ENCODE results near the gene NSFL1C.
"Not testable (repeated sequence)": the region's sequence is repeated elsewhere in the genome, so short reads cannot be mapped to it uniquely, and the experiment has no call there.

NSFL1C gene

DNA sequence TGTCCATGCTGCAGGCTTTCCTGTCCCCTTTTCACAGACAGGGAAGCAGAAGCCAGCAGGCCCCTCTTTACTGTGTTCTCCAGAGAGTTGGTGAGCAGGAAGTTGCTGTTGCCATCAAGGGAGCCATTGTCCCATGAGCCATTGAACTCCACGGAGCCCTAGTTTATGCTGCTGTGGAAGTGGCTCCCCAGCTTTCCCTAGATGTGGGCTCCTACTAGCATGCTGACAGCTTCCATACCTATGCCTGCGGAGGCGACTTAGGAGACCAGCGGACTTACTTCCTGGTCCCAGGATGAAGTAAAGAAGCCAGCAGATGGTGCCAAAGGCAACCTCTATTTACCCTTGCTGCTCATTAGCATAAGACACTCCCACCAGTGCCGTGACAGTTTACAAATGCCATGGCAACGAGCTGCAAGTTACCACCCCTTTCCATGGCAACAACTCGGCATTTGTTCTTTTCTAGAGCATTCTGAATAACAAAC lies 43.0 kb downstream of the NSFL1C start:
- no peak for DNase-seq (ENCODE audit: low read depth)

GRCh38 chr20:1423206-1423605 lies 43.4 kb downstream of the NSFL1C start:
- no peak for DNase-seq (ENCODE audit: low read depth)

- DNase-seq (ENCODE audit: low read depth), result no peak
Observed at GRCh38 chr20:1422753-1423152, 43.9 kb downstream of the NSFL1C start.

DNA sequence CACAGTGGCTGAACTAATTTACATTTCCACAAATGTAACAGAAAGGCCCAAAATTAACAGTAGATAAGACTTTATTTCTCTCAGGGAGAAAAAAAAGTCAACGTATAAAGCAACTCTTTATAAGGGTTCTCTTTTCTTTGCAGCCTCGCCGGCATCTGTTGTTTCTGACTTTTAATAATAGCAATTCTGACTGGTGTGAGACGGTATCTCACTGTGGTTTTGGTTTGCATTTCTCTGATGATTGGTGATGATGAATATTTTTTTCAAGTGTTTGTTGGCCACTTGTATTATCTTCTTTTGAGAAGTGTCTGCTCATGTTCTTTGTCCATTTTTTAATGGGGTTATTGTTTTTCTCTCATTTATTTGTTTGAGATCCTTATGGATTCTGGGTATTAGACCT lies 46.6 kb downstream of the NSFL1C start:
- no peak for DNase-seq (ENCODE audit: low read depth)

DNA sequence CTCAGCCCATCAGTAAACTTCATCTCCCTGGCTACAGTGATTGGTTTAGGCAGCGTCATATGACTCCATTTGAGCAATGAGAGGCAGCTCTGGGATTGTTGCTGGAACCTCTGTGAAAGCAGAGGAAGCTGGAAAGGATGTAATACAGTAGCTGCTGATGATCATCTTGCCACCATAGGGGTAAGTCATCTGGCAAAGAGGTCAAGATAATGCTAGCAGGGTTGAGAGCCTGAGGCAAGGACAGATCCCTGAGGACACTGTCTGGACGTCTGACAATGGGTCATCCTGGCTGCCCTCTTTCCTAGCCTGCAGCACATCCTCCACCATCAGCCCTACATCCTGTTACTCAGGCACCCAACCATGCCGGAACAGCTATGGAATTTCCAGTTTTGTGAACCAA lies 48.3 kb downstream of the NSFL1C start:
- DNase-seq (ENCODE audit: low read depth), result no peak

- DNase-seq (ENCODE audit: low read depth), result no peak
Observed at GRCh38 chr20:1417790-1418189, 48.9 kb downstream of the NSFL1C start.

DNA sequence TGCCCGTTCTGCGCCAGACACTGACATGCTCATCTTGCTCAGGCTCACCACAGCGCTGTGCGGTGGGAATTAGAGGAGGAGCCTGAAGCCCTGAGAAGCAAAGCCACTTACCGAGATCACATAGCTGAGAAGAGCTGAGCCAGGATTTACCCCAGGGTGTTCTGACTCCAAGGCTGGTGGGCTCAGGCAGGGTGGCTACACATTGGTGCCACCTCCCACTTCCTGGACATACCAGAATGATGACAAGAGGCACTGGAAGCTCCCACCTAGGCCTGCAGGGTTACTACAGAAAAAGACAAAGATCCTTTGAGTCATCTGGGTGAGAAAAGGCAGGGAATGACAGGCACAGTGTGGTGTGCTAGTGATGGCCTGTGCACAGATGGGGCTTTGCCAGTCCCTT lies 49.4 kb downstream of the NSFL1C start:
- DNase-seq (ENCODE audit: low read depth), result no peak

DNA sequence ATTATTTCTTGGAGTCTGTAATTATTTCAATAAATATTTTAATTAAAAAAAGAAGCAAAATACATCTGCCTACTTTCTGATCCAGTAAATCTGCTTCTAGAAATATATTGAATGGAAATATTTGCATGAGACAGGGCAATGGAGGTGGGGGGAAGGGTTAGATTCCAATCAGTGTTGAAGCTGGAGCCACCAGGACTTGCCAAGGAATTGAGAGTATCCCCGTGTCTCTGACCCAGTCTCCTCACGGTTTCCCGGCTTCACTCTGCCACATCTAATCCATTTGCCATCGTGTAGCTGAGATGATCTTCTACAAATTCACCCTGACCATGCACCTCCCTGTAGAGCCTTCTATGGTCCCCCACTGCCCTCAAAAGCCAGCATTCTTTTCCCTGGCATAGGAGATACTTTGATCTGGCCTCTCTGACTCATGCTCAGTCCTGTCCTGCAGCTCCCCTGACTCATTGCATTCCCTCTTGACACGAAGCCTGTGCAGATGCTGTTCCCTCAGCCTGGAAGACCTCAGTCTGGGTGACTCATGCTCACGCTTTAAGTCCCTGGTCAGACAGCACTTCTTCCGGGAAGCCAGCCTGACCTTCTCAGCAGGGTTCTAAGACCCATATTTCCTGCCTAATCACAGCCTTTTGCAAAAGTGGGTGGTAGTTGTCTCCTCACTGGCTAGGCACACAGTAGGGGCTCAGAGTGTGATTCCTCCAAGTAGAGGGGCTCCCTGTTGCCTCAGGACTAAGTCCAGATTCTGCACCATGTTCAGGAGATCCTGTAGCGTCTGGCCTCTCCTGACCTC lies 50.8 kb downstream of the NSFL1C start:
- DNase-seq (ENCODE audit: low read depth), result no peak

GRCh38 chr20:1414982-1415381 lies 51.7 kb downstream of the NSFL1C start:
- DNase-seq (ENCODE audit: low read depth), result no peak

DNA sequence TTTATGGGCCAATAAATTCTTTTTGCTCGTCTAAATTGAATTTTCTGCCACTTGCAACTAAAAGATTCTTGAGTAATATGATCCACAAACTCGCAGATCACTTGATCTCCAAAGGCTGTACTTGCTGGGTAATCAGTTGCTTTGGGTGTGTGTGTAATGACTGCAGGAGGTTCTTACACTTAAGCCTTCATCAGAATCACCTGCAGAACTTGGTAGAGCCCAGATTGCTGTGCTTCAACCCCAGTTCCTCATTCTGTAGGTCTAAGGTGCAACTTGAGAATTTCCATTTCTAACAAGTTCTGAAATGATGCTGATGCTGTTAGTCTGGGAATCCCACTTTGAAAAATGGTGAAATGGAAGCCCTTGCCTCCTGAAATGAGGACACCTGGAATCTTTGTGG lies 60.8 kb downstream of the NSFL1C start:
- DNase-seq (ENCODE audit: low read depth), result no peak

DNA sequence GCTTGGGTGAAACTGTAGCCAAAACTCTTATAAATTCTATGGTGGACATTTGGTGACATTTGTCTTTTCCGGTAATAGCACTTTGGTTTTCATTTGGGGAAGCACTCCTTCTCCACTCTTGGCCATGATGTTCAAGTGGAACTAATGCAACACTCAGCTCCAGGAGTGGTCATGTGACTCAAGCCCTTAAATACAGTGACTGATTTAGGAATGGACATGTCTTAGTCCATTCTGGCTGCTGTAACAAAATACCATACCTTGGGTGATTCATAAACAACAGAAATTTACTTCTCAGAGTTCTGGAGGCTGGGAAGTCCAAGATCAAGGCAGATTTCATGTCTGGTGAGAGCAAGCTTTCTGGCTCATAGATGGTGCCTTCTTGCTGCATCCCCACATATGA lies 63.0 kb downstream of the NSFL1C start:
- no peak for DNase-seq (ENCODE audit: low read depth)

DNA sequence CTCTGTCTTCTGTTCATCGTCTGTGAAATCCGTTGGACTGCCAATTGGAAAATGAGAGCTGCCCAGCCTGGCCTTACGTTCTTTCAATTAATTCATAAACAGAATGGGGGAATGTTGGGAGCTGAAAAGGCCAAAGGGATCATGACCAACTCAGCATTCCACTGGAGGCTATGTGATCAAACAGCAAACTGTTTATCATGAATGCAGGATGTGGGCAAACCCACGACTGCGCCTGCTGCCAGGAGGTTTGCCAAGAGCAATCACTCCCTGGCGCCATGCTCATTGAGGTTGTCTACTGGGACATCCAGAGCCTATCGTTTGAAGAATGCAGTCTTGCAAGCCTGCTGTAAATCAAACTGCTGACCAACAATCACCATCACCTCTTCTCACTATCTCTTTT lies 64.5 kb downstream of the NSFL1C start:
- DNase-seq (ENCODE audit: low read depth), result no peak

DNA sequence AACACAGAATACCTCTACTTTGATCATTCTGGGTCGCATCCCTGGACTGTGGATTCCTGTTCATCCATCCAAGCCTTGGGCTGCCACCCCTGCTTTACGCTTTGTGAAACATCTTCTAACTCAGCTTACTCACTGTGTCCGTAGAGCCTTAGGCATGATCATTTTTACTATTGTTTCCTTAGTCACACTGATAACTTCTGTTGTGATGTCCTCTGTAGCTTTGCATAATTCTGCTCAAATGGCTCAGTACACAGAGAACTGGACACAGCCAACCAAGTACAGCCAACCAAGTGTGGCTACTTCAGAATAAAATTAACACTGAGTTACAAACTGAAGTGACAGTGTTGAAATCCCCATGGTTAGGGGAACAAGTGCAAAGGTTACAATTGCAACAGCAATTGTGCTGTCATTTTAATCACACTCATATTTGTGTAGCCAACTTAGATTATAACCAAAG lies 65.2 kb downstream of the NSFL1C start:
- DNase-seq (ENCODE audit: low read depth), result no peak

DNA sequence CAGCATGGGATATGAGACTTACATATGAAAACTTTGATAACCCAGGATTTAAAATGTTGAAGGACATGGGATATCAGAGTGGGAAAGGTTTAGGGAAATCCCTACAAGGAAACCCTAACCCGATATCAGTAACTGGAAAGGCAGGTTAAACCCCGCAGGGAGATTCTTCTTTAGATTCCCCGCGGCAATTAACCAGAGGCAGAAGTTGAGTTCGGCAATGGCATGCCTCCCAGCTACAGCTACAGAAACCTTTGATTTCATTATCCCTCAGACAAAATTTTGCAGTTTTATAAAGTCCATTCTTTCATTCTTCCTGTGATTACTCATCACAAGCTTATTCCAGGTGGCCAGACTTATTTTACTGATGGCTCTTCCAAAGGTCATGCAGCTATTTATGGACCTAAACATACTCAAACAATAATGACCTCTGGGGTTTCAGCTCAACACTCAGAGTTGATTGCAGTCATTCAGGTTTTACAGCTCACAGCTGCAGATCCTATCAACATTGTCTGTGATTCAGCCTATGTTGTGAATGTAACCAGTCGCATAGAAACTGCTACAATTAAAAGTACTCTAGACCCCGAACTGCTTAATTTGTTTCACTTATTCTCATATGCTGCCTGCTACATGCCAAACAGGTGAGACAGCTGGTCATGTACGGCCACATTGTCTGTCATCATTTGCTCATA lies 66.8 kb downstream of the NSFL1C start:
- DNase-seq (ENCODE audit: low read depth), result not testable (repeated sequence)

DNA sequence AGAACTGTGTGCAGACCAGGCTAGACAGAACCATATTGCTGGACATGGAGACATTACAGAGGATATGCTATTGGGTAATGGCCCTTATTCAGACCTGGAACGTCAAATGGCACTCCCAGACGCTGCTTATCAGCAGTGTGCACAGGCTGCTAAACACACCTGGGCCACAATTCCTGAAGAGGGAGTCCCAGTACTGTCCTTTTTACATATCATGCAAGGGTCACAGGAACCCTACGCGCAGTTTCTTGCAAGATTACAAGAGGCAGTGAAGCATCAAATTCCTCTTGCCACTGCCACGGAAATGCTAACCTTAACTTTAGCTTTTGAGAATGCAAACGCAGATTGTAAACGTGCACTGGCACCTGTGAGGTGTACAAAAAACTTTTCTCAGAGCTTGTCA lies 68.5 kb downstream of the NSFL1C start:
- not testable (repeated sequence) for DNase-seq (ENCODE audit: low read depth)

- DNase-seq (ENCODE audit: low read depth), result no peak
Observed at GRCh38 chr20:1397710-1398109, 68.9 kb downstream of the NSFL1C start.

DNA sequence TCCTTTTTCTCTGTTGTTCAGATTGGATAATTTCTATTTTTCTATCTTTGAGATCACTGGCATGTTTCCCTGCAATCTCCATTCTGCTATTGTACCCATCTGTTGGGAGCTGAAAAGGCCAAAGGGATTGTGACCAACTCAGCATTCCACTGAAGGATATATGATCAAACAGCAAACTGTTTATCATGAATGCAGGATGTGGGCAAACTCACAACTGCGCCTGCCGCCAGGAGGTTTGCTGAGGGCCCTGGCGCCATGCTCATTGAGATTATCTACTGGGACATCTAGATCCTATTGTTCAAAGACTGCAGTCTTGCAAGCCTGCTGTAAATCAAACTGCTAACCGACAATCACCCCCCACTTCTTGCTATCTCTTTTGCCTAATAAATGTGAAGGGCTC lies 69.9 kb downstream of the NSFL1C start:
- DNase-seq (ENCODE audit: low read depth), result no peak

DNA sequence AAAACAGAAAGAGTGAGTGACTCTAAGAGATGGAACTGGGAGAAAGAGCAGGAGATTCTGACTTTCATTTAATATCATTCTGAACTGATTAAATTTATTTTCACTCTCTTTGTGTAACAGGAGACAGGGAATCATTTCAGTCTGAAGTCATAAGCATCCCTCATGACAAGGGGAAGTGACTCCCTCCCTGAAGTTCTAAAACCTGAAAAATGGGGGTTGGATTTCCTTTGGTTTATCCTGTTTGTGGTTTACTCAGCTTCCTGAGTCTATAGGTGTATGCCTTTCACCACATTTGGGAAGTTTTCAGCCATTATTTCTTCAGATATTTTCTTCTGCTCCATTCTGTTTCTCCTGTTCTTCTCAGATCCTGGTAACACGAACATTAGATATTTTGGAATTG lies 70.4 kb downstream of the NSFL1C start:
- DNase-seq (ENCODE audit: low read depth), result no peak

GRCh38 chr20:1394686-1395085 lies 72.0 kb downstream of the NSFL1C start:
- DNase-seq (ENCODE audit: low read depth), result no peak

DNA sequence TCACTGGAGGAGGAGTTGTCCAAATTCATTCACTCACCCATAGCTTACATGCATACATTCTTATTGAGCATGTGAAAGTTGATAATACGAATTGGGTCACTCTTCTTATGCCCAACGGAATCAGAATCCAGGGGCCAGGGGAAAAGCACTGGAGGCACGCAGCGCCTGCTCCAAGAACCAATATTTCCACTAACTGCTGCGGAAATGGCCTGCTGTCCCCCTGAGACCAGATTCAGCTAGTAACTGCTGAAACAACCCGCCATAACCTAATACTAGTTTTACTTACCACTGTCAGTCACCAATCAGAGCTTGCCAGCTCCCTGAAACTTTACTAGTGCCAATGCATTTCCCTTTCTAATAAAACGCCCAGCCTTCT lies 73.2 kb downstream of the NSFL1C start:
- no peak for DNase-seq (ENCODE audit: low read depth)

DNA sequence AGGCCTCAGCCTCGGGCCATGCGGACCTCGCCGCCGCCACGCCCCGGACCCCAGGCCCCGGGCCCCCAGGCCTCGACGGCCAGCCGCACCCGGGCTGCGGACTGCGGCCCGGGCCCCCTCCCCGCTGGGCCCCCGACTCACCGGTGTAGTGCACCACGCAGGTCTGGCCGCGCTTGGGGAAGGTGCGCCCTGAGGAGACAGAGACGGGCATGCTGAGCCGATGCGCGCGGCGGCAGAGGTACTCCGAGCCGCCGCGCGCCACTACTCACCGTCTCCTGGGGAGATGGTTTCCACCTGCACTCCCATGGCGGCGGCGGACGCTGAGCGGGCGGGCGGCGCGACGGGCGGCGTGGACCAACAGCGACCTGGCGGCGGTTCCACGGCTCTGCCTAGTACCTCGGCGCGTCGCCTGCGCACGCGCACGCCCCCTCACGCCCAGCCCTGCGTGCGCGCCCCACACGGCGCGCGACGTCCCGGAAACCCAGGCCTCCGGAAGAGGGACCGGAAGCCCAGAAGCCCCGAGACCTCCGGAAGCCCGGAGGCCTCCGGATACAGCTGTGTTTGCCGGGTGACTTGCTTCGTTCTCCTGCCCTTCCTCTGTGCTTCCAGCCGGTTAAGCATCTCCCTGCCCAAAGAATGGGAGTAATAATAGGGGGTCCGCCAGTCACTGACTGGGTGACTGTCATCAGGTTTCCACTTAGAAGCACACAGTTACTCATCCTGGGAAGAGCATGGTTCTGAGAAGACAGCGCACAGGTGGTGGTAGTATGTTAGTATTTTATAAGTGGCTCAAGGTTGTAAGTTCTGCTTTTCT lies 73.7 kb downstream of the NSFL1C start, which contains the start of gene FKBP1A:
FKBP1A (minus strand) TSS at position 362 of the 814 bp plus-strand sequence; CDS start at position 306, 56 bp downstream.
- DNase-seq (ENCODE audit: low read depth), result peak; percentile 83

DNA sequence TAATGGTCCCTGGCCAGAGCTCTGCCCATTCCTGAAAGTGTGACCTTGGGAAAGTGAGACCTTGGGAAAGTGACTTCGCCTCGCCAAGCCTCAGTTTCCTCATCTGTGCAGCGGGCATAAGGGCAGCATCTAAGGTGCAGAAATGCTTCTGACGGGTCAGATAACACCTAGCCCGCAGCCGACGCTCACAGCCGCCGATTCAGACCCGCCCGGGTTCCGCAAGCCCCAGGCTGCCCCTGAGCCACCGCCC lies 74.3 kb downstream of the NSFL1C start:
- no peak for DNase-seq (ENCODE audit: low read depth)
